Epithelial cell of esophagus (primary cell): ENCODE results near the gene HEXD.

Experiments
- DNase-seq: peaks from one replicate; pipeline ENCODE4 v3.0.0; 2010; ENCODE audit warnings: low read depth
- H3K4me3 ChIP-seq: 2 replicates; pipeline ENCODE4 v1.5.1; 2011; ENCODE audit warnings: mild to moderate bottlenecking, low read length, control low read depth
- CTCF ChIP-seq: IDR thresholded peaks from 2 replicates; pipeline ENCODE4 v1.5.1; 2011; ENCODE audit warnings: low read depth, mild to moderate bottlenecking, low read length, control low read depth, inconsistent platforms; ENCODE audit not compliant: insufficient read depth; ENCODE audit errors: missing control alignments

The HEXD gene

DNA sequence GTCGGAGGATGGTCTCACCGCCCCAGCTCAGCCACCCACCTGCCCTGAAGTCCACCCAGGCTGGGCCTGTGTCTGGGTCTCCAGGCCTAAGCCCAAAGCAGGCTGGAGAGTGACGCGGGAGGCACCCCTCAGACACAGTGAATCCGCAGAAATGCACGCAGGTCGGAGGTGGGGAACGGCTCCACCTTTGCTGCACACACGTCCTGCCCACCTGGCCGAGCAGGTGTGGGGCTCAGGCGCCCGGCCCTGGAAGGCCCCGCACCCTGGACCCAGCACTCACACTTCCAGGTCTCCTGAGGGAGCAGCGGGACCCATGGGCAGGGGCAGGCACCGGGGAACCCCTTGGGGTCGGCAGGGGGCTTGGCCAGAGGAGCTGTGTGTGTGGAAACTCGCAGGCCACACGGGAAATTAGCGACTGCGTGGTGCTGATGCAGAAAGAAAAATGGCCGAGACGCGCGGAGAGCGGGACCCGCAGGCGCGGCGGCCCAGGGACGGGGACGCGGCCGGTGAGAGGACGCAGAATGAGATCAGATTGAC is 21.8 kb downstream of the HEXD start:
- no peak for TF ChIP-seq CTCF
- DNase-seq: no peak
- no peak overlapping the region for H3K4me3 ChIP-seq

DNA sequence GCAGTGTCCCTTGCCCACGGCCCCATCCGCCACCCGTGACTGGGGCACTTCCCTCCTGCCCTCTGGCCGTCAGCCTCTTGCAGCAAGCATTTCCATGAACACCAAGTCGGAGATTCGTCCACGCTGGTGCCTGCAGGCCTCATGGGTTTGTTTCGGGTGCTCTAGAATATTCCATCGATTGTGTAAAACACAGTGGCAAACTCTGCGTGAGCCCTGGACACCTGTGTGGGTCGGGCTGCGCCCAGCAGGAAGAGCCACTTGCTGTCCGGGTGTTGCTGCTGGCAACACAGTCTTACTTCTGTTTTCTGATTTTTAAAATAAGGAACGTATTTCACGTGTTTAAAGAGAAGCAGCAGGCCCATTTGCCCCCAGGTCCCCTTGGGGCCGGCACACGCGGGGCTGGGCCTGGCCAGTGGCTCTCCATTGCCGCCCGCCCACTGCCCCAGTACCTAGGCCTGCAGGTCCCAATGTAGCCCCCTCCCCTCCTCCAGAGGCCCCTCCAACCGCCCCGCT is 22.4 kb downstream of the HEXD start:
- TF ChIP-seq CTCF: no peak
- H3K4me3 ChIP-seq: no peak overlapping the region
- DNase-seq: no peak

GRCh38 chr17:82440991-82441627 is 23.0 kb downstream of the HEXD start:
- H3K4me3 ChIP-seq: no peak overlapping the region
- TF ChIP-seq CTCF: no peak
- no peak for DNase-seq

DNA sequence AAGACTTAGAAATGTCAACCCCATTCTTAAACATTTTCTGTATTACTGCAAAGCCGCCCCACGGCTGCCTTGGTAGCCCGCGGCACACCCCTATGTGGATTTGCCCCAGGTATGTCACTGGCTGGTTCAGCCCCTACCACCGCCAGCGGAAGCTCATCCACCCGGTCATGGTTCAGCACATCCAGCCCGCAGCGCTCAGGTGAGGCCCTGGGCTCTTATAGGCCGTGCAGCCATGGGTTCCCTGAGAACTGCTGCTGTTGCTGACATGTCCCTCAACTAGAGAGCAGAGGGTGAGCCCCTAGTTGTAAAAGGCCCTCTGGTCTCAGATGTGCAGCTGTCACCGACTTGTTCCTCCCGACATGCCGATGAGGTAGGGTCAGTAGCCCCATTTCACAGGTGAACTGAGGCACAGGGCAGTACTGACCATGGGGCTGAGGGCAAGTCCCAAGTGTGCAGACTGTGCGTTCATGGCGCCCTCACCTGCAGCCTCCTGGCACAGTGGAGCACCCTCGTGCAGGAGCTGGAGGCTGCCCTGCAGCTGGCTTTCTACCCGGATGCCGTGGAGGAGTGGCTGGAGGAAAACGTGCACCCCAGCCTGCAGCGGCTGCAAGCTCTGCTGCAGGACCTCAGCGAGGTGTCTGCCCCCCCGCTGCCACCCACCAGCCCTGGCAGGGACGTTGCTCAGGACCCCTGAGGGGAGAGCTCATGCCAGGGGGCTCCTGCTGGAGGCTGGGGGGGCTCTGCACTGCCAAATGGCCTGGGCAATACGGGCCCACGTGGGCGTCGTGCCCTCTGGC is 23.7 kb downstream of the HEXD start:
- DNase-seq: no peak
- H3K4me3 ChIP-seq: no peak overlapping the region
- no peak for TF ChIP-seq CTCF

GRCh38 chr17:82442643-82443464 is 24.7 kb downstream of the HEXD start:
- no peak for TF ChIP-seq CTCF
- no peak for DNase-seq
- H3K4me3 ChIP-seq: no peak overlapping the region

DNA sequence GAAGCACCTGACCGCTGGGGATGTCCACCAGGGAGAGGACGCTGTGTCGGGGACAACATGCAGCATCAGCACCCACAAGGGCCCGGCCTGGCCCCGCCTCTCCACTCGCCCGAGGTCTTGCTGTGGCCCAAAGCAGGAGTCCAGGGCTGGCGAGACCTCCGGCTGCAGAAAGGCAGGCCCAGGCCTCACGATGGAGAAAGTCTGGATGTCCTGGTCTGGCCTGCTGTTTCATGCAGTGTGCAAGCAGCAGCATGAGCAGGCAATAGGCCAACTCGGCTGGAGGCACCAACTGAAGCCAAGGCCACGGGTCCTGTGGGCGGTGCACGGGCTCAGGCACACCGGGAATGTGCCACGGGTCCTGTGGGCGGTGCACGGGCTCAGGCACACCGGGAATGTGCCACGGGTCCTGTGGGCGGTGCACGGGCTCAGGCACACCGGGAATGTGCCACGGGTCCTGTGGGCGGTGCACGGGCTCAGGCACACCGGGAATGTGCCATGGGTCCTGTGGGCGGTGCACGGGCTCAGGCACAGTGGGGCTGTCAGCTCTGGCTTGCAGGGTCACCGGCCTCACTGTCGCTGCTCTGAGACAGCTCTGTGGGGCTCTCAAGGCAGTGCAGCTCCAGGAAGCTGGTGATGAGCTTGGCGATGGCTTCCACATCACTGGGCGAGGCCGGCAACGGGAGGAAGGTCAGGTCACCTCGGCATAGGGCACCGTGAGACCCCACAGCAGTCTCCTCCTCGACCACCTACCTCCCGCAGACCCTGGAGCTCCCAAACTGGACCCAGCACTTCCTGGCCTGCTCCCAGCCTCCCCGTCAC is 25.5 kb downstream of the HEXD start:
- no peak overlapping the region for H3K4me3 ChIP-seq
- DNase-seq: no peak
- no peak for TF ChIP-seq CTCF
